GM18498 (cell line): Measurements from ENCODE around the gene FUOM.
"Not testable (repeated sequence)": the region's sequence is repeated elsewhere in the genome, so short reads cannot be mapped to it uniquely, and the experiment has no call there.

Source experiments
- ATAC-seq: cut with Tn5 transposase; IDR thresholded peaks from one replicate; pipeline ENCODE4 v1.9.1; 2021; ENCODE audit warnings: mild to moderate bottlenecking, moderate library complexity; ENCODE audit not compliant: unreplicated experiment

Gene FUOM

GRCh38 chr10:133370030-133370786, 12.4 kb upstream of the FUOM start:
- ATAC-seq: no peak

- no peak for ATAC-seq
Observed at GRCh38 chr10:133368153-133368552, 10.3 kb upstream of the FUOM start.

GRCh38 chr10:133367461-133367860, 9.6 kb upstream of the FUOM start:
- not testable (repeated sequence) for ATAC-seq

- no peak for ATAC-seq
Observed at GRCh38 chr10:133366751-133367150, 8.9 kb upstream of the FUOM start.

- no peak for ATAC-seq
Observed at GRCh38 chr10:133366130-133366478, 8.3 kb upstream of the FUOM start.

- ATAC-seq: no peak
Observed at GRCh38 chr10:133365461-133366129, 7.8 kb upstream of the FUOM start.

- ATAC-seq: no peak
Observed at GRCh38 chr10:133364645-133365431, 7.0 kb upstream of the FUOM start.

GRCh38 chr10:133362846-133363245, 5.0 kb upstream of the FUOM start:
- no peak for ATAC-seq

GRCh38 chr10:133361773-133362441, 4.1 kb upstream of the FUOM start:
- ATAC-seq: no peak

GRCh38 chr10:133361227-133361626, 3.4 kb upstream of the FUOM start:
- no peak for ATAC-seq

GRCh38 chr10:133359972-133360610, 2.3 kb upstream of the FUOM start:
- no peak for ATAC-seq

- no peak for ATAC-seq
Observed at GRCh38 chr10:133359554-133359971, 1.7 kb upstream of the FUOM start.

GRCh38 chr10:133358925-133359310, 1.1 kb upstream of the FUOM start:
- ATAC-seq: no peak

- ATAC-seq: no peak
Observed at GRCh38 chr10:133358162-133358924, 524 bp upstream of the FUOM start.

- ATAC-seq: no peak
Observed at GRCh38 chr10:133356549-133357284, 1.1 kb downstream of the FUOM start.

GRCh38 chr10:133355991-133356390, 1.8 kb downstream of the FUOM start:
- no peak for ATAC-seq

- no peak for ATAC-seq
Observed at GRCh38 chr10:133355266-133355665, 2.6 kb downstream of the FUOM start.

- no peak for ATAC-seq
Observed at GRCh38 chr10:133354672-133355240, 3.1 kb downstream of the FUOM start.

- ATAC-seq: no peak
Observed at GRCh38 chr10:133353988-133354605, 3.7 kb downstream of the FUOM start.
